ENCODE measurements around the gene COMMD6. TPM values are rescaled to one million over a fixed set of nuclear protein-coding genes. Genes with fewer than 3 reads are reported as not detected.

The COMMD6 gene
- 19.5 and 45.7 TPM in 2 replicates for total RNA-seq

- H3K4me3 ChIP-seq (ENCODE audit: insufficient read depth, low read length) = peak within 1 kb of the TSS; percentile 92
- DNase-seq (ENCODE audit: insufficient read length, low spot score, missing footprints) = peak; percentile 94
- H3K9me3 ChIP-seq (ENCODE audit: low read depth, low read length) = no peaks in the 10 kb centered on the region
- H3K79me2 ChIP-seq (ENCODE audit: insufficient read depth, low read length) = peaks cover 31% of the 10 kb centered on the region
- H3K27ac ChIP-seq (ENCODE audit: low read depth, low read length) = peak within 1 kb of the TSS; percentile 93
- no peaks in the 10 kb centered on the region for H3K27me3 ChIP-seq (ENCODE audit: insufficient read depth, low read length)
- peaks cover 14% of the 10 kb centered on the region for H3K36me3 ChIP-seq (ENCODE audit: insufficient read depth, low read length)
- peak within 1 kb of the TSS; percentile 83 for H3K4me2 ChIP-seq (ENCODE audit: insufficient read depth, low read length)
- TF ChIP-seq, protein P1, sequence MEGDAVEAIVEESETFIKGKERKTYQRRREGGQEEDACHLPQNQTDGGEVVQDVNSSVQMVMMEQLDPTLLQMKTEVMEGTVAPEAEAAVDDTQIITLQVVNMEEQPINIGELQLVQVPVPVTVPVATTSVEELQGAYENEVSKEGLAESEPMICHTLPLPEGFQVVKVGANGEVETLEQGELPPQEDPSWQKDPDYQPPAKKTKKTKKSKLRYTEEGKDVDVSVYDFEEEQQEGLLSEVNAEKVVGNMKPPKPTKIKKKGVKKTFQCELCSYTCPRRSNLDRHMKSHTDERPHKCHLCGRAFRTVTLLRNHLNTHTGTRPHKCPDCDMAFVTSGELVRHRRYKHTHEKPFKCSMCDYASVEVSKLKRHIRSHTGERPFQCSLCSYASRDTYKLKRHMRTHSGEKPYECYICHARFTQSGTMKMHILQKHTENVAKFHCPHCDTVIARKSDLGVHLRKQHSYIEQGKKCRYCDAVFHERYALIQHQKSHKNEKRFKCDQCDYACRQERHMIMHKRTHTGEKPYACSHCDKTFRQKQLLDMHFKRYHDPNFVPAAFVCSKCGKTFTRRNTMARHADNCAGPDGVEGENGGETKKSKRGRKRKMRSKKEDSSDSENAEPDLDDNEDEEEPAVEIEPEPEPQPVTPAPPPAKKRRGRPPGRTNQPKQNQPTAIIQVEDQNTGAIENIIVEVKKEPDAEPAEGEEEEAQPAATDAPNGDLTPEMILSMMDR (IDR thresholded peaks at IDR 0.05; ENCODE audit: extremely low read depth, low read depth, low read length) = peak; percentile 25
- peaks cover 16% of the 10 kb centered on the region for H3K4me1 ChIP-seq (ENCODE audit: insufficient read depth, low read length)
- H2AFZ ChIP-seq (ENCODE audit: low read length) = peak within 1 kb of the TSS; percentile 91
- H4K20me1 ChIP-seq (ENCODE audit: insufficient read depth, low read length) = peaks cover 6% of the 10 kb centered on the region
These were observed at the start of gene COMMD6 for GRCh38 chr13:75537401-75538365. TSS of gene COMMD6 (minus strand) at chr13:75537841. CDS start at chr13:75537805, 36 bp downstream.

- peaks cover 13% of the 10 kb centered on the region for H3K36me3 ChIP-seq (ENCODE audit: insufficient read depth, low read length)
- no peaks in the 10 kb centered on the region for H3K9me3 ChIP-seq (ENCODE audit: low read depth, low read length)
- peaks cover 7% of the 10 kb centered on the region for H3K79me2 ChIP-seq (ENCODE audit: insufficient read depth, low read length)
- H2AFZ ChIP-seq (ENCODE audit: low read length) = no peak overlapping the region
- no peak overlapping the region for H3K4me2 ChIP-seq (ENCODE audit: insufficient read depth, low read length)
- H3K4me3 ChIP-seq (ENCODE audit: insufficient read depth, low read length) = no peak overlapping the region
- H3K27me3 ChIP-seq (ENCODE audit: insufficient read depth, low read length) = no peaks in the 10 kb centered on the region
- no peak for DNase-seq (ENCODE audit: insufficient read length, low spot score, missing footprints)
- H3K27ac ChIP-seq (ENCODE audit: low read depth, low read length) = no peak overlapping the region
- H3K4me1 ChIP-seq (ENCODE audit: insufficient read depth, low read length) = peaks cover 4% of the 10 kb centered on the region
- H4K20me1 ChIP-seq (ENCODE audit: insufficient read depth, low read length) = no peaks in the 10 kb centered on the region
- TF ChIP-seq, protein P1 (IDR thresholded peaks at IDR 0.05; ENCODE audit: extremely low read depth, low read depth, low read length) = no peak
These were observed 47.5 kb upstream of the COMMD6 start for GRCh38 chr13:75585153-75585552.

DNA sequence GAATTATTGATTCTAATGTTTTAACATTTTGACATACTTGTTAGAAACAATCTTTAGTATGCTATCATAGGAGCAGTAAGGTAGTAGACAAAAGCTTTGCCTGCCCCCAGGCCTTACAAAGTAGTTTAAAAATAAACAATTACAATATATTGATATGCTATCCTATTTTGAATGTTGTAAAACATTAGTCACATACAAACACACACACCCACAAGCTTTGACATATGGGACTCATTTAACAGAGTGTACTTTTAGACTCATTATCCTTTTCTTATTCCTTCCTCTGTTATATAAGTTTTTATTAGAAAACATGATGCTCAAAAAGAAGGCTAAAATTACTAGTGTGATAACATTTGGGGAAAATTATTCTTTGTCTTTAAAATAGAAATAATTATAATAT lies 45.5 kb upstream of the COMMD6 start:
- no peak overlapping the region for H3K27ac ChIP-seq (ENCODE audit: low read depth, low read length)
- peaks cover 7% of the 10 kb centered on the region for H3K79me2 ChIP-seq (ENCODE audit: insufficient read depth, low read length)
- H3K36me3 ChIP-seq (ENCODE audit: insufficient read depth, low read length) = no peaks in the 10 kb centered on the region
- no peaks in the 10 kb centered on the region for H3K9me3 ChIP-seq (ENCODE audit: low read depth, low read length)
- peaks cover 4% of the 10 kb centered on the region for H3K4me1 ChIP-seq (ENCODE audit: insufficient read depth, low read length)
- no peaks in the 10 kb centered on the region for H4K20me1 ChIP-seq (ENCODE audit: insufficient read depth, low read length)
- no peak overlapping the region for H2AFZ ChIP-seq (ENCODE audit: low read length)
- TF ChIP-seq, protein P1 (IDR thresholded peaks at IDR 0.05; ENCODE audit: extremely low read depth, low read depth, low read length) = no peak
- DNase-seq (ENCODE audit: insufficient read length, low spot score, missing footprints) = no peak
- no peak overlapping the region for H3K4me3 ChIP-seq (ENCODE audit: insufficient read depth, low read length)
- H3K4me2 ChIP-seq (ENCODE audit: insufficient read depth, low read length) = no peak overlapping the region
- H3K27me3 ChIP-seq (ENCODE audit: insufficient read depth, low read length) = no peaks in the 10 kb centered on the region

Data from osteoblast (primary cell).